GM19324 (cell line): ENCODE measurements around the gene SH3GL1.

Experiments
- ATAC-seq: cut with Tn5 transposase; IDR thresholded peaks from one replicate; pipeline ENCODE4 v1.9.1; 2021; ENCODE audit warnings: mild to moderate bottlenecking, moderate library complexity; ENCODE audit not compliant: unreplicated experiment, low FRiP score

Gene SH3GL1

GRCh38 chr19:4432918-4433506 is 32.7 kb upstream of the SH3GL1 start:
- no peak for ATAC-seq

DNA sequence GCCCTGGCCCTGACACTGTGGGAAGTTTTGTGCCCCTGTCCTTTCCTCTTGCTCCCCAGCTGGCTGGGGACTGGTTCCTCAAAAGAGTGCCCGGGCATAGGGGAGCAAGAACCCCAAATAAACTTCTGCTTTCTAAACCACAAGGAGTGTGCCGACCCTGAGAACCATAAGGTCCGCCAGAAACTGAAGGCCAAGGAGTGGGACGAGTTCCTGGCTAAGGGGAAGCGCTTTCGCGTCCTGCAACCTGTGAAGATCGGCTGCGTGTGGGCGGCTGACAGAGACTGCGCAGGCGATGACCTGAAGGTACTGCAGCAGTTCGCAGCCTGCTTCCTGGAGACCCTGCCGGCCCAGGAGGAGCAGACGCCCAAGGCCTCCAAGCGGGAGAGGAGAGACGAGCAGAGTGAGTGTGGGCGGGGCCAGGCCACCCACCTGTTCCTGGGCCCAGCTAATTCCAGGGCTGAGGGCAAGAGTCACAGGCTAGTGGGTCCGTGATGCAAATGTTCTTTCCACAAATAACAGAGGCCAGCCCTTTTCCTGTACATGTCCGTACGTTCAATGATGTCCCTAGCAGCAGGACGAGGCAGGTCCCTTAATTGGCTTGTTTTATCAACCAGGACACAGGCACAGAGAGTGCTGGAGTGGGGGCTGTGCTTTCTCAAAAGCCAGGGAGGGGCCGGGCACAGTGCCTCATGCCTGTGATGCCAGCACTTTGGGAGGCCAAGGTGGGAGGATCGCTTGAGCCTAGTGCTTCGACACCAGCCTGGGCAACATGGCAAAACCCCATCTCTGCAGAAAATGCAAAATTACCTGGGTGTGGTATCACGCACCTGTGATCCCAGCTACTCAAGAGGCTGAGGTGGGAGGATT is 31.7 kb upstream of the SH3GL1 start:
- no peak for ATAC-seq

- no peak for ATAC-seq
Observed at GRCh38 chr19:4431296-4431695, 30.9 kb upstream of the SH3GL1 start.

DNA sequence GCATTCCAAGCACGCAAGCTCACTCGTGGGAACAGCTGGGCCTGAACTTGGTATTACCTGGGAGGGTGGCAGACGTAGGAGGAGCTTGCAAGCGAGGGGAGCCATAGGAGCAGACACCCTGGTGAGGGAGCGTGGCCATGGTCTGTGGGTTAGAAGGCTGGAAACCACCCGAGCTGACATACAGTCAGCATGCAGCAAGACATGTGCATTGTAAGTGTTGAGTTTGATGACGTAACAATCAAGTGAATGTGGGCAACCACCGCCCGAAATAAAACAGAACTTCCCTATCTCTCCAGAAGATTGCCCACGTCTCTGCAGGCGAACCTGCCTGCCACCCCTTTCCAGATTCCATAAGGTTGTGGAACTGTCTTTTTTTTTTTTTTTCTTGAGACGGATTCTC is 30.4 kb upstream of the SH3GL1 start:
- no peak for ATAC-seq

DNA sequence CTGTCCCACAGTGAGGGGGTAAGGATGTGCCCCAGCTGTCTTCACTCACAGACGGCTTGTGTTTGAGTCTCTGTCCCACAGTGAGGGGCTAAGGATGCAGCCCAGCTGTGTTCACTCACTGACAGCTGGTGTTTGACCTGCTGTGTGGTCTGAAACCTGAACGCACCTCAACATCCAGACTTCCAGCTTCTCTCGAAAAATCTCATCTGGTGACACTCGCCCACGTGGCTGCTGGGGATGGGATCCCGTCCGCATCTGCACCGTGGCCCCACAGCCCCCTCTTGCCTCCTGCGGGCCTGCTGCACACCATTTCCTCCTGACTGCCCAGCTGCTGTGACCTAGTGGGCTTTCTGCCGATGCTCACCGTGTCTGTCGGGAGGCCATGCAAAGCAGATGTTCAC is 29.4 kb upstream of the SH3GL1 start:
- no peak for ATAC-seq

DNA sequence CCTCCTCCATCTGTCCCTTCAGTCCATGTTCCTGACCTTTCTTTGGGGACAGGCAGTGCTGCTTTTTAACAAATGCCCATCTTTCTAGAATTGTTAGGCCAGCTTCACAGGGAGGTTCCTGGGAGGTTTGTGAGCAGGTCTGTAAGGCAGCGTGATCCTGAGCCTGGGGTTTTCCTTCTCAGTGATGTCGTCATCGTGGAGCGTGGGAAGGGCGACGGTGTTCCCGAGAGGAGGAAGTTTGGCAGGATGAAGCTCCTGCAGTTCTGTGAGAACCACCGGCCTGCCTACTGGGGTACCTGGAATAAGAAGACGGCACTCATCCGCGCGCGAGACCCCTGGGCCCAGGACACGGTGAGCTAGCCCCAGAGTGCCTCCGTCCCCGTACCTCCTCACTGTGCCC is 28.9 kb upstream of the SH3GL1 start:
- no peak for ATAC-seq

GRCh38 chr19:4428326-4428975 is 28.1 kb upstream of the SH3GL1 start:
- ATAC-seq = no peak

- ATAC-seq = no peak
Observed at GRCh38 chr19:4425537-4425936, 25.2 kb upstream of the SH3GL1 start.

- ATAC-seq = no peak
Observed at GRCh38 chr19:4423416-4424126, 23.2 kb upstream of the SH3GL1 start.

- no peak for ATAC-seq
Observed at GRCh38 chr19:4416268-4416667, 15.9 kb upstream of the SH3GL1 start.

DNA sequence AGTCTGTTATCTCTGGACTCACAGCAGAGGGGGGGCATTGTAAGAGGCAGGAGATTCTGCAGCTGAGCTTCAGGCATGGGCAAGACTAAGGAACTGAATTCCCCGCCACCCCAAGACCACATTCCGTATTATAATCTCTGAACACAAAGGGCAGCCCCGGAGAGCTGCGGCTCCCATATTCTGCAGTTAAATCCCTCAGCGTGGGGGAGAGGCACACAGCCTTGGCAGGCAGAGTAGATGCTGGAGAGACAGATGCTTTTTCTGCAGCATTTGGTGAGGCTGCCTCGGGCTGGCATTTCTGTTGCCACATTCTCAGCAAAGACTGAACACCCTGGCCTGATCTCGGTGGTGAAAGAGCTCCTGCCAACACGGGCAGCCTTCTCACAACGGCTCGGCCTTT is 15.0 kb upstream of the SH3GL1 start:
- ATAC-seq = no peak

DNA sequence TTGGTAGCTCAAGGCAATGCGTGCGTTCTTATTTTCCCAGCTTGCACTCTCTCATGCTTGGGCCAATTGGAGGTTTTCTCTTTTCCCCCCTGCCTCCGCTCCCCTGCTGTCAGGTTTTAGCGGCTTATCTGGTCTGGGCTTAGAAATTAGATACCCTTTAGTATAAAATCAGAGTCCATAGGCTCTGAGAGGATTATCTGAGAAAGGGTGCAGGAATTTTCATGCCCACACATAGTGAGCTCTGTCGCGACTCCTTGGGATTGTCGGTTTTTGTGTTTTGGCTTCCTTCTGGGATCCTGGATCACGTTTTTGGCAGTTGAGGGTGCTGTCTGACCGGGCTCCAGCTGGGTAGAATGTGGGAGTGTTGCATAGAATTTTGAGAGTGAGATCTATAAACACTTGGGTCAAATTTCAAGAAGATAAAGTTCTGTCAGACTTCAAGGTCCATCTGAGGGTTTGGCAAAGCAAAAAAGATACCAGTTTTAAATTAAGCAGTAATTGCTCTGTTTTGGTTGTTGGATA is 14.5 kb upstream of the SH3GL1 start:
- ATAC-seq = no peak

- no peak for ATAC-seq
Observed at GRCh38 chr19:4414144-4414799, 13.9 kb upstream of the SH3GL1 start.

DNA sequence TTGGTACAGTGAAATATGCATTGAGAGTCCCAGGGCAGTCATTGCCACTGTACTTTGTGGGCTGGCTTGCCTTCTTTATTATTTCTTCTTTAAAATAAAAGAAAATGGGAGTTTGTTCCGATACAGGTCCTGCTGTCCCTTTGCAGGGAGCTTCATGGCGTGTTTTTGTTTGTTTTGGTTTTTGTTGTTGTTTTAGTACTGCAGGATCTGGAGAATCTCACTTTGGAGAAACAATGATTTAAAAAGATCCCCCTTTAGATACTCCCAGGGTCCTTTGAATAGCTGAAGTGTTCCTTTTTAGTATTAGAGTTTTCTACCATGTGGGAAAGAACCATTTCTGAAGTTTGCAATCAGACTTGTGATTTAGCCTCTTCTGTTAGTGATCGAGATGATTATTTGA is 13.2 kb upstream of the SH3GL1 start:
- ATAC-seq = no peak

DNA sequence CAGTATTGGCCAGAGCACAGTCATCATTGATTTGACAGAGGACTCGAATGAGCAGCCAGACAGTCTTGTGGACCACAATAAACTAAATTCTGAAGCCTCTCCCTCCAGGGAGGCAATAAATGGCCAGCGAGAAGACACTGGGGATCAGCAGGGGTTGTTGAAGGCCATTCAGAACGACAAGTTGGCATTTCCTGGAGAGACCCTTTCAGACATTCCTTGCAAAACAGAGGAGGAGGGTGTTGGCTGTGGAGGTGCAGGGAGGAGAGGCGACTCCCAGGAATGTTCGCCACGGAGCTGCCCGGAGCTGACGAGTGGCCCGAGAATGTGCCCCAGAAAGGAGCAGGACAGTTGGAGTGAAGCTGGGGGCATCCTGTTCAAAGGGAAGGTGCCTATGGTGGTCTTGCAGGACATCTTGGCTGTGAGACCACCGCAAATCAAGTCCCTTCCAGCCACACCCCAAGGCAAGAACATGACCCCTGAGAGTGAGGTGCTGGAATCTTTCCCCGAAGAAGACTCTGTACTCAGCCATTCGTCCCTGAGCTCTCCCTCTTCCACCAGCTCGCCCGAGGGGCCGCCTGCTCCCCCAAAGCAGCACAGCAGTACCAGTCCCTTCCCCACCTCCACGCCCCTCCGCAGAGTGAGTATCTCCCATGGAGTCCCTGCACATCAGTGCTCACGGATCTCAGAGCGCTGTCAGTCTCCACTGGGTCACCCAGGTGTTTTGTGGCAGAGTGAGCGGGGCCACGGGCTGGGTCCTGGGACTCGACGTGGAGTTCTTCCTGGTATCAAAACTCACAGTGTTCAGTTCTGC is 9.0 kb upstream of the SH3GL1 start:
- ATAC-seq = no peak

DNA sequence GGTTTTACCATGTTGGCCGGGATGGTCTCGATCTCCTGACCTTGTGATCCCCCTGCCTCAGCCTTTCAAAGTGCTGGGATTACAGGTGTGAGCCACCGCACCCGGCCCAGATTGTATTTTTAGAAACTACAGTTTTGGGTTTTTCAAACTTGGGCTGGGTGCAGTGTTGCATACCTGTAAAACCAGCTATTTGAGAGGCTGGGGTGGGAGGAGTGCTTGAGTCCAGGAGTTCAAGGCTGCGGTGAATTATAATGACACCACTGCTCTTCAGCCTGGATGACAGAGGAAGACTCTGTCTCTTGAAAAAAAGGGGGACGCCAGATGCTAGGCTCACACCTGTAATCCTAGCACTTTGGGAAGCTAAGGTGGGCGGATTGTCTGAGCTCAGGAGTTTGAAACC is 6.3 kb upstream of the SH3GL1 start:
- no peak for ATAC-seq

- ATAC-seq = no peak
Observed at GRCh38 chr19:4405977-4406376, 5.6 kb upstream of the SH3GL1 start.

- ATAC-seq = no peak
Observed at GRCh38 chr19:4403005-4403761, 2.8 kb upstream of the SH3GL1 start.
